ENCODE results near the gene STK38L. TPM values are rescaled to one million over a fixed set of nuclear protein-coding genes. Genes with fewer than 3 reads are reported as not detected.

STK38L gene
- polyA plus RNA-seq, 5 donors: 24.1 to 48.1 (median 45.2) TPM

DNA sequence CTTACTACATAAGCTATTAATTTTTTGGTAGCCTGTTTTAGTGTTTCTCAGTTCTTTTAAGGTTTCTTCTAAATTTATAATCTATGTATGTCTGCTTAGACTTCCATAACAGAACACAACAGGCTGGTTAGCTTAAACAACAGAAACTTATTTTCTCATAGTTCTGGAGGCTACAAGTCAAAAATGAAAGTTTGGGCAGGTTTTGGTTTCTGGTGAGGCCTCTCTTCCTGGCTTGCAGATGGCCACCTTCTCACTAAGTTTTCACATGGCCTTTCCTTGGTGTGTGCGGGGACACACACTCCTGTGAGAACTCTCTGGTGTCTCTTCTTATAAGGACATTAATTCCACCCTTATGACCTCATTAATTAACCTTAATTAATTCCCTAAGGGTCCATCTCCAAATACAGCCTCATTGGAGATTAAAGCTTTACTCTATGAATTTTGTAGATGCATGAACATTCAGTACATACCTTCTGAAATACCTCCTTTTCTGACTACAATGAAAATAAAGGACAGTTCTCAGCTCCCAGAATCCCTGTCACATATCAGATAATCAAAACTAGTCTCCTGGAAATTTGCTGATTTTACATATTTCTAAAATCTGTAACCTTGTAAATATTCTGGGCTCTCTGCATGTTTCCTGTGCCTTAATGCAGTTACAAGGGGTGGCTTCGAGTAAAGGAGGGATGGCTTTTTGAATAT, 65.4 kb downstream of the STK38L start:
- DNase-seq: no peak

DNA sequence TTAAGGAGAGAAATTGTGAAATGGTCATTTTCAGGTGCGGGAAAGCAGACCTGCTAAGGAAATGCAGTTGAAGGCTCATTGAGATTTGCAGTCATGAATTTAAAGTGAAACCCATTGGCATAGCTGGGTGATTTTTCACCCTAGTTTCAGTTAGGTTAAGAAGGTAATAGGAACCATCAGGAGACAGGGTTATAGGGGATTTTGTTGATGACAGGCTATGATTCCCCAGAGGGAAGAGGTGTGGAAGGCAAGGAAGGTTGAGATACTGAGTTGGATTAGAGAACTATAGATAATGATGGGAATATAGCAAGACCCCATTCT, 65.9 kb downstream of the STK38L start:
- no peak for DNase-seq

DNA sequence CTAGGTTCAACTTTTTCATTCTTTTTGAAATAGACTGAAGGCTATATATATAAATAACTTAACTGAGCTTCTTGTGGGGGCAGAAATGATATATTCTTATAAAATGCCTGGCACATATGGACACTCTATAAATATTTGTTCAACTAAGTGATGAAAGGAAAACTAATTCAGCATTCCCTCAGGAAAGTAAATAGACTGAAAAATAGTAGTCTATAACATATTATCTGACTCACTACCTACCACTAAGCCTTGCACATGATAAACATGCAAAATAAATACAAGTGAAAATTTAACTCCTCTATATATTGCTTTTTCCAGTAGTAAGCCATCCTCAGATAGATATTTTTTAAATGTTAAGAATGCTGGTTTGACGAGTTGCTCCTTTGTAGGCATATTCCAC, 72.9 kb downstream of the STK38L start:
- no peak for DNase-seq

DNA sequence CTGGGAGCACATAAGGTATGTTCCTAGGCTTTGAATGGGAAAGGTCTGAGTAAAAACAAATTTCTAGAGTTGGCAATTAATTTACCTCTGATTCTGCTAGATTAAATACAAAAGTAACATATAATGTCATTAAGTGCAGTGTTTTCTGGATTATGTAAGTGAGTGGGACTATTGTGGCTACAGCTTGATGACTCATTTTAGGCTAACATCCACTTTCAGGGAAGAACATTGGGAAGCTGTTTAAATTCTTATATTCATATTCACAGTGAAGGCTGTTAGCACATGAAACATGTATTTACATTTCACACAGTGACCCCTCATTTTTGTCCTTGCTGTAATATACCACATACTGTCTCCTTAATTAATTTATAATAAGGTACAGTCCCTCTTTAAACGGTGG, 75.3 kb downstream of the STK38L start:
- DNase-seq: no peak

DNA sequence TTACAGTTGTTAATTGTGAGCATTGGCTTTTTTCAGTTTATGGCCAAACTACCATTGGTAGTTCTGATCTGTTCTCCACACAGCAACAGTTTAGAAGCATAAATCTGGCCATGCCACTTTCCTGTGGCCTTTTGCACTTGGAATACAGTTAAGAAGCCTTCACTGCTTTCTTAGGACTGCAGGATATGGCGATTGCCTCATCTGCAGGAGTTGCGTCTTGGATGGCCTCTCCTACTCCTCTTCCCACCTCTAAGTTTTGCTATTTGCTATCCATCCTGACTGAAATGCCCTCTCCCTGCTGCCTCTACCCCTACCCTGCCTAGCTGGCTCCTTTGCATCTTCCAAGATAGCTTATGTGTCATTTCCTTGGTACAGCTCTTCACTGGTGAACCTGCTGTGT, 75.8 kb downstream of the STK38L start:
- DNase-seq: no peak

DNA sequence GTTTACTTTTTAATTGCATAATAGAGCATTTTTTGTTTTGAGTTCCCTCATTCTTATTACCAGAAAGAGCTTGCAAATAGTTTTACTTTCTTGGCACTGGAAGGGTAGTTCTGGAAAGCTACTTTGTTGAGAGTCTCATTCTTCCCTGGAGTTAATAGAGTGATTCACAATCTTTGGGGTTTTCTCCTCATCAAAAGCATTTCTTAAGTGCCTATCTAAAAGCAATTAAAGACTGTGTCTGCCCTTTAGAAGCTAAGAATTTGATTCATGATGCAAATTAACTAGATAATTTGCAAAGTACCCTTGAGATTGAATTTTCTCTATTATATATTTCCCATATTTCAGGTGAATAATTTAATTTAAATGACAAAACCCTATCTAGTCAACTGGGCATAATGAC, 80.4 kb downstream of the STK38L start:
- DNase-seq: no peak

DNA sequence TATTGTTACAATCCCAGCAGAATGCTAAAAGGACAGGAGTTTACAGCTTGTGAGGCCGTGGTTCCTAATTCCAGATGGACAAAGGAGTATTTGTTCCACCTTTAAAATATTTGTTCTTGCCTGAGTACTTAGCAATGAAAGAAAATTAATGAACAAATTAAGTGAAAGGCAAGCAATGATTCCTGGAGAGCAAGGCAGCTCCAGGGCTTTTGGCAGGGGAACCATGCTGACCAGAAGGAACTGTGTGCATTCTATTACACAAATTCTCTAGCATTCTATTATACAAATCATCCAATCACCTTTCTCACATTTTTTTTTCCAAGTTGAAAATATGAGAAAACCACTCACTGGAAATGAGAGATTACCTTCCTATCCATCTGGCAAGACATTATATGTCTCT, 86.8 kb downstream of the STK38L start:
- no peak for DNase-seq

DNA sequence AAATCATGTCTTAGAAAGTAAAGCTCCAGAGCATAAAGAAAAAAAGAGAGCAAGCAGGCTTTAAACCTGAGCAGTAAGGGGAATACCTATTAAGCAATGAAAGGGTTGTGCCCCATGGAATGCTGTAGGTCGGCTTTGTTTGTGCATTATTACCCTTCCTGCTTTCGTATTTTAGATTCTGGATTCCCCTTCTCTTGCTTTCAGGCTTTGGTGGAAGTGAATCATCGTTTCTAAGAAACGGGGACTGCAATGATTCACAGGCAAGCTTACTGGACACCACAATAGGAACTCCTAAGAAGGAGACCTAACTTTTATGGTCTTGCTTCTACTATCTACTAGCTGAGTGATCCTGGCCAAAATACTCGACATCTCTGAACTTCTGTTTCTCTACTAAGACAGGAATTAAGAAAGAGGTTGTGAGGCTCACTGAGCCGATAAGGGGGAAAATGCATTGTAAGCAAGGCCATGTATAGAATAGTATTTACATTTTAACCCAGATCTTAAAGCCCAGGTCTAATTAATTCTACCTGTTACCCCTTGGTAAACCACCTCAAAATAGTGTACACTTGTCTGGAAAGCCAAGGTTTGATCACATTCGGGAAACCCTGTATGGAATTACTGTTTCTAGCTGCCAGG, 87.3 kb downstream of the STK38L start:
- DNase-seq: no peak

DNA sequence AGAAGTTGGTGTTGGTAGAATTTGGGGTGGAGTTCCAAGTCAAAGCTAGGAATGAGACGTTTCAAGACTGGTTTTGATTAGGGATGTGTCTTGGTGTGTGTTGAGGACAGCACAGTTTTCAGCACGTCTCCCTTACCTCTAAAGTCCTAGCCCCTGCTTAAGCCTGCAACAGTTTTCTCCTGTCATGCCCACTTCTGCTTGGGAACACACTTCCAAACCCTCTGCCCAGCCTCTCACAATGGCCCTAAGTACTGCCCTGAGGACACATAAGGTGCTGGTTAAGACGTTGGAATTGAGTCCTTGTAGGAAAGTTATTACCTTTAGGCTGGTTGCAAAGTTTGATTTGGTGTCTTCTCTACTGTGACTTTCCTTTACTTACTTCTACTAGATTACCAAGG, 87.8 kb downstream of the STK38L start:
- no peak for DNase-seq

DNA sequence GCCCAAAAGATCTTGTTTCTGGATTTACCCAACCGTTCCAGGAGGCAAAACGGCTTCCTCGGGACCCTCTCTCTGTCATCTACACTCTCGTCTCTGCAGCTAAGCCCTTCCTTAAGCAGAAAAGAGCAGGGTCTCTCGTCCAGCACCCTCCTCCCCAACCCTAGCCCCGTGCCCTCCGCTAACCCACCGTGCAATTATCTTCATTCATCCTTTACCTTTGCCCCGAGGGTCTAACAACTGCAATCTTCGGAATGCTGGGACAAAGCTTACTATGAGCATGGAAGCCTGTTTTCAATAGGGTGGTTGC, 88.3 kb downstream of the STK38L start:
- DNase-seq: no peak

DNA sequence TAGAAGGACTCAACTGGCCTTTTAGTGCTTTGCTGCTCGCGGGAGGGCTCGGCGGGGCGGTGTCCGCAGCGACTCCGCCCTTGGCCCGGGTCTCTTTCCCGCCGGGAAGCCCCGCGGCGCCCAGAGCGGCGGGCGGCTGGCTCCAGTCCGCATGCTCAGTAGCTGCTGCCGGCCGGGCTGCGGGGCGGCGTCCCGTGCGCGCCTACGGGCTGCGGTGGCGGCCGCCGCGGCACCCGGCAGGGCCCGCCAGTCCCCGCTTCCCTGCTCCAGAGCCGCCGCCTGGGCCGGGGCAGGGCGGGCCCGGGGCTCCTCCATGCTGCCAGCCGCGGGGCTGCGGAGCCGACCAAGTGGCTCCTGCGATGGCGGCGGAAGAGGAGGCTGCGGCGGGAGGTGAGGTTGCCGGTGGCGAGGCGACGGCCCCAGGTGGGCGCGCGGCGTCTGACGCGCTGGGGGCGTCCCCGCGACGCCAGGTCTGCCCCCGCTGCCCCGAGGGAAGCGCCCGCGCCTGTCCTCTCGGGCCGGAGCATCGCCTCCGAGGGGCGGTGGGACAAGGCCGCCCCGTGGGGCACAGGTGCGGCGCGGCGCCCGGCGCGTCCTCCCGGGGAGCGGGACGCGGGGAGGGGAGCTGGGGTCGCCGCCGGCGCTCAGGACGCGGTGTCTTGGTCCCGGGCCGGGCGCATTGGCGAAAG, 88.8 kb downstream of the STK38L start, which contains the start of gene BMAL2:
BMAL2 (plus strand) TSS at position 123 of the 689 bp plus-strand sequence; CDS start at position 360, 237 bp downstream.
- peak in 1 of 2 donors; percentile 20 for DNase-seq

DNA sequence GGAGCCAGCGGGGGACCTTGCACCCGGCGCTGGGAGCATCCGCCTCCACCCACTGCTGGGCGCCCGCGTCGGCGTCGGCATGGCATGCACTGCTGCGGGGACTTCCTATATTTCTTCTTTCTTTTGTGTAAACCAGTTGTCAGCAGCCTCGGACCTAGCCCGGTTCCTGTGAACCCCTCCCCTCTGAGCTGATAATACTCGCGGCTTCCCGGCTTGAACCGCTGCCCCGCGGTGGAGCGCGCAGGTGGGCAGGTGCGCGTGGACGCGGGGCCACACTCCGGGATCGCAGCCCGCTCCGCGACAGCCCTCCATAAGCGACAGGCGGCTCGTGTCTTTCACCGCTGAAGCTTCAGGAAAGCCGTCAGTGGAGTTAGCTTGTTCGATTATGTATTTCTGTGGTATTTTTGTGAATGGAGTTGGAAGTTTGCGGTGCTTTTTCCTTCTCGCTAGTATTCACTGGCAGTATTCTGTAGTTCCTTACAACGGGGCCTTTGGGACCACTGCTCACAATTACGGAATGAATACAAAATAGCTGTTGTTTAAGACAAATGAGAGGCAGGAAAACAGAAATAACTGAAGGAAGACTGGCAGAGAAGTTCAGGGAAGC, 89.4 kb downstream of the STK38L start:
- DNase-seq: no peak

DNA sequence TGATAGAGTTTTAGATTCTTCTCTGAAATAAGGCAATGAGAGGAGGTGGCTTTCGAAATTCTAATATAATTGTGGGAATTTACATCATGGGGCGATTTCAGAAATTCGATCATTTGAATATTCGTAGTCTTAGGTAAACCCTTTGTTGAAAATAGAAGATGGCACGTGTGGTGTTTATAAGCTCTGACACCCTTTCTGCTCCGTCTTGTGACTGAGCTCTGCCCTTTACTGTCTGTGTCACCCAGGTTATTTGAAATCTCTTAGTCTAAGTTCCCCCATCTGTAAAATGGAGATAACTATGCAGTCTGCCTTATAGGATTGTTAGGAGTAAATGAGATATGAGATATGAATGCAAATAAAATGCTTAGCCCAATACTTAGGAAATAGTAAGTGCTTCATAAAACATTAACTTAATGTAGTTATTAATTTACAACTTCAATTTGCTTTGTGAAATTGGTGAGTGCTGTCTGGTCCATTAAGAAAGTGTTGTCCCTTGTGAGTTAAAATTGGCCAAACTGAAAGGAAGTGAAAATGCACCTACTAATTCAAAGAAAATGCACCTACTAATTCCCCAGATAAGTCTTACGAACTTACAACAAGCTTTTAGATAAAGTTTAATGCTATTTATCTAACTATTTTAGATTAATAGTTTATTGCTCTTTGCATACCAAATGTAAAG, 90.1 kb downstream of the STK38L start:
- no peak for DNase-seq

DNA sequence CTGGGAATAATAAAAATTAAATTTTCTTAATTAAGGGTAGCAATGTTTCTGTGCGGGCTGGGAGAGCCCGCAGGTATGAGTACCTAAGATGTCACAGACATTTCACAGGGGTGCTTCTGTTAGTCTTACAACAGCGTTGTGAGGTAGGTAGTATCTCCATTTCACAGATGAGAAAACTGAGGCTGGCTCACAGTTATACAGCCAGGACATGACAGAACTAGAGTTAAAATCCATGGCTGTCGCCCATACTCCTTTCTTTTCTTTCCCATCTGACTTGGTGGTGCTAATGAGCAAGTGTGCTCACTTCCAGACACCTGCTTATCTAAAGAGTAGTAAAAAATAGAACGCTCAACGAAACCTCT, 90.6 kb downstream of the STK38L start:
- DNase-seq: no peak

DNA sequence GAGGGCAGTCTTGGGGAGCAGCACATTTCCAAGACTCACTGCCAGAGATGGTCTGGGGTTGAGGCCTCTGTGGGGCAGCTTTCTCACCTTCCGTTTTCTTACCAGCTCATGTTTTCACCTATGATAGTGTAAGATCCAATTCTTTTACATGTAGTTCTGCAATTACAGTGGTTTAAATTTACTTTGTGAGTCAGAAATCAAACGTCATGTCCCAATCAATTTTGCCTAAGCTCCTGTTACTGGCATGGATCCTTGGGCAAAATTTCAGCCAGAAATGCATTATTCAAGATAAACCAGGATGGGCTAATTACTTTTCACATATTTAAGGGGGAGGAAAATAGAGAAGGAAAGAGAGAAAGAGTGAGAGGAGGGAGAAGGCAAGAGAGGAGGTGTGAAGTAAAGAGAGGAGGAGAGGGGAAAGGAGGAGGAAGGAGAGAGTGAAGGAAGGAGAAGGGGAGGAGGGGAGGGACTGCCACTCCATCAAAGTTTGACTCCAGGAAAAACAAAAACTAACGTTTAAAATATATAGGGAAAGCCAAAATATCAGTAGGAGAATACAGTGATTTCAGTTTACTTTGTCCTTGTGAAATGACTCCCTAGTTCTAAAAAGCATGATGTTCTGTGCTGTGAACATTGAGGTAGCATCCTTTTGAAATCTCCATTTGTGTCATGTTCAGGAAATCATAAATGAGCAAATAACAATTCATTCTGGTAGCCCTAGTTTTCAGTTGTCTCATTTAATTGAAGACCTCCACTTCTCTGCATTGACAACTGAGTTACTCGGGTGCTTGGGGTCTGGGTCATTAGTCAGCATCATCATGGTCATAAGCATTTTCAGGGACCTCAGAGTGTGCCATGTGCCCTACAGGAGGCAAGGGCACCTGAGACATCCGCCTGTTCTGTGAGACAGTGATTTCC, 91.5 kb downstream of the STK38L start:
- DNase-seq: no peak

DNA sequence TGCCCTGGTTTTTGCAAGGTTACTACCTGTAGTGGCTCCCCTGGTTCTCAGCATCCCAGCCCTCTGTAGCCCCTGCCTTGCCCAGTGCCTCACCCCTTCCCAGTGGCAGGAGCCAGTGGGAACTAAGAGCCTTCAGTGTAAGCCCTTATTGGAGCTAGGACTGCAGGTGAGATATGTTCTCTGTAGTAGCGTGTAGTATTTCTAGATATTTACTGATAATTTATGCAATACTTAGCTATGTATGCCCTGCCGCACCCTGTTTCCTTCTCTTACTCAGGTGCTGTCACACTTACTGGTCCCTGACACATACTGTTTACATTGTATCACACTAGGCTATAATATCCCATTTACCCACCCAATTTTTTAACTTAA, 92.2 kb downstream of the STK38L start:
- no peak for DNase-seq

DNA sequence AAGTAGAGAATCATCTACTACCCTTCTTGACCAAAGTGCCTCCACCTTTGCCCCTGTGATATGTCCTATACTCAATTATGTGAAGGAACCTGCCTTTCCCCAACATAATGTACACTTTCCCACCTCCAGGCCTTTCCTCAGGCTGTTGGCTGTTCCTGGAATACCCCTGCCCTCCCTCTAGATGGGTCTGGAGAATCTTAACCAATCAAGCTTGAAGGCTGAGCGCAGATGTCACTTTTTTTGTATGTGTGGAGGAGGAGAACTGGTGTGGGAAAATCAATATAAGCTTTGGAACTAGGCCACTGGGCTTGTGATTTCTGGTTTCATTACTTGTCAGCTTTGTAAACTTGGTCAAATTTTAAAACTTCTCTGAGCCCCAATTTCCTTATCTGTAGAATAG, 93.3 kb downstream of the STK38L start:
- no peak for DNase-seq

DNA sequence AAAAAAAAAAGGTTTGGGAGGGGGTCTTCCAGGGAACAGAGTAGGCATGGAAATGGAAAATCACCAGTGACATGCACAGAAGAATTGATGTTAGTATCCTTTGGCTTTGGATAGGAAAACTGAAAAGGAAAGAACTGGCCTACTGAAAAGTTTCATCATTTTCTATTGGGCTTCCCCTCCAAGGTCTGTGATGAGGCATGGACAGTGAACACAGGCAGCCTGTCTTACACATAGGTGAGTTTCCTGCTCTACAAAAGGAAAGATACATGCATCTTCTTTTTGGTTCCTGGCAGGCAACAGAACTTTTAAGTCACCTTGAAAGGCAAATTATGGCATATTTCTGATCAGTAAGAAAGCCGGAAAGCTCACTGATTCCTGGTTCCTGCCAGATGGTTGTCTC, 94.4 kb downstream of the STK38L start:
- no peak for DNase-seq

DNA sequence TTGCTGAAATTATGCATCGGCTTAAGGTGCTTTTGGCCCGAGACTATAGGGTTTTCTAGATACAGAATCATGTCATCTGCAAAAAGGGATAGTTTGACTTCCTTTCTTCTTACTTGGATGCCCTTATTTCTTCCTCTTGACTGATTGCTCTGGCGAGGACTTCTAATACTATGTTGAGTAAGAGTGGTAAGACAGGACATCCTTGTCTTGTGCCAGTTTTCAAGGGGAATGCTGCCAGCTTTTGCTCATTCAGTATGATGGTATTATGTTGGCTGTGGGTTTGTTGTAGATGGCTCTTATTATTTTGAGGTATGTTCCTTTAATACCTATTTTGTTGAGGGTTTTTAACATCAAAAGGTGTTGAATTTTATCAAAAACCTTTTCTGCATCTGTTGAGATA, 96.9 kb downstream of the STK38L start:
- no peak for DNase-seq

DNA sequence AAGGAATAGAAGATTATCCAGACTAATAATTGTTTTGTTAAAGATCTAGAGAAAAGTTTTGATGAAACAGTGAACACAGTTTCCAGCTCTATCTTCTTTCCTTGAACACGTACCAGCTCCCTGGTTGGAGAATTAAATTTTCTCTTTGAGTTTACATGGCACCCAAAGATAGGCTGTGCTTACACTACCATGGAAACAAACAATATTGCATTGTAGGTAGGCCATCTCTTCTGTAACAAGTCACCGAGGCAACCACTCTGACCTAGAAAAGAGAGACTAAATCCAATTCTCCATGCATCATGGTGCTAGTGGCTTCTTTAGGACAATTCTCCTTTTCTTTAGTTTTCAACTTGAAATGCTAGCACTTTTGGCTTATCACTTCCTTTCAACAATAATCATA, 98.5 kb downstream of the STK38L start:
- DNase-seq: no peak

DNA sequence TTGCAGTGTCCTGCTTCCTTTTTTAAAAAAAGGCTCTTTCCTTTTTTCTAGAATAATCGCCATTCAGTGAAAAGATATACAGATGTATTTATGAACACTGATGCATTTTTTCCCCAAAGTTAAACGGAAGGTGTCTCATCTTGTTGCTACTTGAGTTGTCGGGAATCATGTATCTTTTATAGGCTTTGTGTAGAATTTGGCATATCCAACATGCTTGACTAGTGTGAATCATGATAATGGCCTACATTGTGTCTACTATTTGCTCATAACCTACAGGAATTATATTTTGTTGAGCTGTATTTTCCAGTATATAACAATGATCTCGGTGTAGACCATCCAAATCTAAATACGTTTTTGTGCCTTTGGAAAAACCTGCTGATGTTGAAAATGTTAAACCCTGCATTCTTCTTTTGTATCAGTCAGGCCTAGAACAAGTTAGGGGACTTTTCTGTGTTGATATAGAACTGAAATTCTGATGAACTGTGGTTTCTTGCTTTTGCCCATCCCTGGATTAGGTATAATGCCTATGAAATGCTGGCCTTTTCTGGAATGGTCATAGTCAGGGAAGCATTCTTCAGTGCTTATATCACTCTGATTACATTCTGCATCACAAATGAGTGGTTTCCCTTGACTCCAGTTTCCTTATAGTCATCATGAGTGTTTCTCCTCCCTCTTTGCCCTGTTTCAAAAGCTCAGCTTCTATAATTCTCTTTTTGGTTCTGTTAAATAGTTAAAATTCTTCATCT, 99.3 kb downstream of the STK38L start:
- DNase-seq: no peak

All from right lung (tissue), 5 donors.